KMS-11 (cell line): ENCODE measurements around the gene HACD4.

Experiments used
- H2AFZ ChIP-seq: fragments of 200-600 bp; sonication (generic); 2 replicates; pipeline ENCODE4 v1.6.1; 2016; ENCODE audit warnings: antibody characterized with exemption, mixed run types, low read depth
- H3K27ac ChIP-seq: fragments of 200-600 bp; sonication (generic); 2 replicates; pipeline ENCODE4 v1.6.1; 2016; ENCODE audit warnings: mild to moderate bottlenecking, mixed run types
- H3K27me3 ChIP-seq: fragments of 200-600 bp; sonication (generic); 2 replicates; pipeline ENCODE4 v1.6.1; 2017; ENCODE audit warnings: mild to moderate bottlenecking, low read depth, mixed run types, moderate library complexity; ENCODE audit not compliant: insufficient read depth
- H3K36me3 ChIP-seq: fragments of 200-600 bp; sonication (generic); 2 replicates; pipeline ENCODE4 v1.6.1; 2017; ENCODE audit warnings: mild to moderate bottlenecking, mixed run types; ENCODE audit not compliant: insufficient read depth
- H3K4me1 ChIP-seq: fragments of 200-600 bp; sonication (generic); 2 replicates; pipeline ENCODE4 v1.6.1; 2016; ENCODE audit warnings: mild to moderate bottlenecking, low read depth, mixed run types; ENCODE audit not compliant: poor library complexity, severe bottlenecking
- H3K4me2 ChIP-seq: fragments of 200-600 bp; sonication (generic); 2 replicates; pipeline ENCODE4 v1.7.0; 2016; ENCODE audit warnings: mild to moderate bottlenecking, mixed run types
- H3K4me3 ChIP-seq: fragments of 200-600 bp; sonication (generic); IDR thresholded peaks from 2 replicates; pipeline ENCODE4 v1.6.1; 2017; ENCODE audit warnings: low read depth, low read length, mixed read lengths; ENCODE audit not compliant: insufficient read depth
- H3K79me2 ChIP-seq: fragments of 200-600 bp; sonication (generic); 2 replicates; pipeline ENCODE4 v1.6.1; 2016; ENCODE audit warnings: low read depth, mixed run types; ENCODE audit not compliant: insufficient read depth
- H3K9ac ChIP-seq: fragments of 200-600 bp; sonication (generic); 2 replicates; pipeline ENCODE4 v1.6.1; 2016; ENCODE audit warnings: mild to moderate bottlenecking, mixed run types
- H4K20me1 ChIP-seq: fragments of 200-600 bp; sonication (generic); 2 replicates; pipeline ENCODE4 v1.6.1; 2016; ENCODE audit warnings: mild to moderate bottlenecking, mixed run types; ENCODE audit not compliant: insufficient read depth
- CTCF ChIP-seq: fragments of 200-600 bp; sonication (generic); conservative IDR thresholded peaks from 2 replicates; pipeline ENCODE4 v1.6.1; 2017; ENCODE audit warnings: low read depth, mild to moderate bottlenecking, antibody characterized with exemption, low read length, moderate library complexity, mixed read lengths

The HACD4 gene

GRCh38 chr9:20950707-20951106, 80.7 kb downstream of the HACD4 start:
- H3K4me2 ChIP-seq: no peak overlapping the region
- H4K20me1 ChIP-seq: no peaks in the 10 kb centered on the region
- H3K27ac ChIP-seq: no peak overlapping the region
- H3K9ac ChIP-seq: no peak overlapping the region
- no peak overlapping the region for H3K4me3 ChIP-seq
- no peaks in the 10 kb centered on the region for H3K4me1 ChIP-seq
- no peak overlapping the region for H2AFZ ChIP-seq
- H3K79me2 ChIP-seq: no peaks in the 10 kb centered on the region
- H3K27me3 ChIP-seq: no peaks in the 10 kb centered on the region
- TF ChIP-seq CTCF: no peak
- no peaks in the 10 kb centered on the region for H3K36me3 ChIP-seq
